Stimulated activated CD8-positive, alpha-beta memory T cell treated with anti-CD3 and anti-CD28 coated beads, Interleukin-7, amount 100 ng/mL, for 1 hour (primary cell): ENCODE results near the gene WNT1.

Source experiments
- DNase-seq, 2 donors: peaks; one replicate each; pipeline ENCODE4 v3.0.0-alpha.2; 2020; ENCODE audit warnings: low read depth in 2 of 2

WNT1 gene

GRCh38 chr12:49000346-49000745, 22.2 kb downstream of the WNT1 start:
- no peak for DNase-seq

DNA sequence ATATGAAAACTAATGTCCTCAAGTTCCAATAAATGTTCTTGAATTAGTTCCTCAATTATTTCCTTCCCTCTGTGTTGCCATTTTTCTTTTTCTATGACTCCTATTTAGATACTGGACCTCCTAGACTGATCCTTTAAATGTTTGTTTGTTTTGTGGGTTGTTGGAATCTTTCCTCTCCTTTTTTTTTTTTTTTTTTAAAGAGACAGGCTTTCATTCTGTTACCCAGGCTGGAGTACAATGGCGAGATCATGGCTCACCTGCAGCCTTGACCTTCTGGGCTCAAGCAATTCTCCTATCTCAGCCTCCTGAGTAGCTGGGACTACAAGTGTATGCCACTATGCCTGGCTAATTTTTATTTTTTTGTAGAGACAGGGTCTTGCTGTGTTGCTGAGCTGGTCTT, 30.8 kb downstream of the WNT1 start:
- no peak for DNase-seq

GRCh38 chr12:49010092-49010668, 32.1 kb downstream of the WNT1 start:
- no peak for DNase-seq

GRCh38 chr12:49012739-49013138, 34.6 kb downstream of the WNT1 start:
- no peak for DNase-seq

DNA sequence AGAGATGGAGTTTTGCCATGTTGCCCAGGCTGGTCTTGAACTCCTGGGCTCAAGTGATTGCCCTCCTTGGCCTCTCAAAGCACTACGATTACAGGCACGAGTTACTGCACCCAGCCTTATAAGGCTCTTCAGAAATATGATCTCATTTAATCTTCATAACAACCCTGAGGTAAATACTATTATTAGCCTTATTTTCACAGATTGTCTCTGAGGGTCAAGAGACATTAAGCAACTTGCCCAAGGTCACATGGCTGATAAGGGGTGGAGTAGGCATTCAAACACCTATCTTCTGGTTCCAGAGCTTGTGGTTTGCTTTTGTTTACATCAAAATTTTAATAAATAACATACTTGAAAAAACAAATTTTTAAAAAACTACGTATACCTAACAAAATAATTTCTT, 35.3 kb downstream of the WNT1 start:
- DNase-seq = no peak

DNA sequence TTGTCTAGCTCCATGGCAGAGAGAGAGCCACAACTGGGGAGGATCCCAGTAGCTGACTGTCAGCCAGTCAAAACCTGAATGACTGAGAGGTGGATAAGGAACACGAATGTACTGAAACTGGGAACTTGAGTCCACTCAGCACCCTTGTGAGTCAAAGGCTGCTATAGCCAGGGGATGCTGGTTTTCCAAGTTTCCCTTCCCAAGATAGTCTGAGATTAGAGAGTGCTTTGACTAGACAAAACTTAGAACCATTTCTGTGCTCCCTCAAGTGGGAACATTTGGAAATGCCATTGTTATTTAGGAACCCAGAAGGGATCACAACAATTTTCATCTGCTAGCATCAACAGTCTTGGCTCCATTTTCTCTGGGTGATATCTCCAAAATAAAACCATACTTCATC, 36.4 kb downstream of the WNT1 start:
- DNase-seq = no peak

DNA sequence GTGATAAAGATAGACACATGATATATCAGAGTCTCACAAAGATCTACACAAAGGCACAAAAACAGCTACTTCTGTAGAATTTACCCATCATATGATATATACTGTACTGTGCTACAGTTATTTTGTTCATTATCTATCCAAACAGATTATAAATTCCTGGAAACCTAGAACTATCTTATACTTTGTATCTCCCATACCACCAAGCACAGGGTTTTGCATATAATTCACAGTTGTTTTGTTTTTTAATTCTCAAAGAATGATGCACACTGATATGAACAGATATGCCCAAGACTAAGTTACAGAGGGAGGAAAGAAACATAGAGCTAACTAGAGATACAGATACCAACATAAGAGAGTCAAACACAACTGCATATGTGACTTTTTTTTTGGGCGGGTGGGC, 37.1 kb downstream of the WNT1 start:
- no peak for DNase-seq

DNA sequence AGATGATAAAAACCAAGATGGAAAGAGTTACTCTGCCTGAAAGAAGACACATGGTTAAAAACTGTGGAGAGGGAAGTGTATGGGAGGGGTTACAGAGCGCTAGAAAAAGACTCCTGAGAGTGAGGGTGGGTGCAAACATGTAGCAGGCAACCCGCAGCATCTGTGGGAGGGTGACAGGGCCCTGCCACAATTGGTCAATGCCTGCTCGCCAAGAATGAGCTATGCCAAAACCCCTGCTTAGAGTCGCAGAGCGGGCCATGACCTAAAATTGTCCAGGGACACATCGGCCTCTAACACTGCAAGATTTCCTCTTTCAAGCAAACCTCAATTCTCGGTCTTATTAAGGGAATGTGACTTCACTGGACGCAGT, 39.8 kb downstream of the WNT1 start:
- no peak for DNase-seq

GRCh38 chr12:49018261-49019119, 40.4 kb downstream of the WNT1 start, which contains the start of gene PRKAG1:
TSS of gene PRKAG1 (minus strand) at chr12:49018776. CDS start at chr12:49018740, 36 bp downstream.
- peak; percentile 90 to 95 for DNase-seq

DNA sequence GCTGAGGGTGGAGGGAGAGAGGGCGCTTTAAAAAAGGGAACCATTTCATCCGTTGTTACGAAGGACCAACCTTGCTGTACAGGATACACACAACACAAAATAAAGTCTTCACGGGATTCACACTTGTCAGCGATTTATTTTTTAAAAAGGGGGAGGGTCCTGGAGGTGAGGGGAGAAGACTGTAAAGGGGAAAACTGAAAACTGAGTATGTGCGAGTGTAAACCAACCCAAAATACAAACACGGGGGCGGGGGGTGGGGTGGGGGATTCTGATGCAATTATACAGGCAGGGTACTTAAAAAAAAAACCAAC, 41.0 kb downstream of the WNT1 start:
- DNase-seq = no peak

GRCh38 chr12:49019443-49020324, 41.6 kb downstream of the WNT1 start:
- no peak for DNase-seq

DNA sequence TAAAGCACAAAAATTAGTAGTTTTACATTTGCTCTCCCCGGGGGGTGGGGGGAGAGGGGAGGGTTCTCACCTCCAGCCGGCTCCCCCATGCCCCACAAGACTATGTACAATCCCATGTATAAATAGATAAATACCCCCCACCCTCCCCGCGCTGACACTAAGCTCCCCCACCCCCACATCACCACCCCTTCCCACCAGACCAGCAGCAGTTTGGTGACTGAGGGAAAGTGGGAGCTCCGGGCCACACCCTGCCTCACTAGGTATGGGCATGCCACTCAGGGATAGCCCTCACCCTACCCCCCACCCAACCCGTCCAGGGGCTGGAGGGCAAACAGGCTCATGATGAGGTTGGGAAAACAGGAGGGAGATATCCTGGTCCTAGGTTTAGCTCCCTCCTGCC, 42.3 kb downstream of the WNT1 start:
- no peak for DNase-seq

DNA sequence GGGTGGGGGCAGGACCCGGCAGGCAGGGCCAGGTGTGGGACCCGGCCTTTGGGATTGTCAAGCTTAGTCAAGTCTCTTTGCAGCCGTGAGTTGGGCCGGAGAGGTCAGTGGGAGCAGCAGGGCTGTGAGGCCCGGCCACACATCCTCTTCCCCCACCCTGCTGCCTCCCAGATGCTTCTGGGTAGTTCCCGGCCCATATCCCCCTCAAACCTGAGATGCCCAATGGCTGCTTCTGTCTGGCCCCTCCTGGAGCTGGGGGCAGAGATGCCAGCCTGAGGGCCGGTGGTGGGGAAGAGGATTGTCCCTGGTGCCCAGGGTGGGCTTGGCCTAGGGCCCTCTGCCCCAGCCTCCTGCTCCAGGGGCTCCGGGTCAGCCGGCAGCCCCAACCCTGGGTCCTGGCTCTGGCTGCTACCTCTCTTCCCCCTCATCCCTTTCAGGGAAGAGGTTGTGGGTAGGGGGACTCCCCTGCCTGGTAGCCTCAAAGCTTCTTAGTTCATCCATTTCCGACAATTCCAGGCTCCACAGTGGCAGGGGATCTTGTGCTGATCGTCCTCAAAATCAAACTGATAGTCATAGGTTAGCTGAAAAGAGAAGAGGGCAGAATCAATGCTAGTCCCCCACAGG, 43.3 kb downstream of the WNT1 start:
- DNase-seq = no peak

DNA sequence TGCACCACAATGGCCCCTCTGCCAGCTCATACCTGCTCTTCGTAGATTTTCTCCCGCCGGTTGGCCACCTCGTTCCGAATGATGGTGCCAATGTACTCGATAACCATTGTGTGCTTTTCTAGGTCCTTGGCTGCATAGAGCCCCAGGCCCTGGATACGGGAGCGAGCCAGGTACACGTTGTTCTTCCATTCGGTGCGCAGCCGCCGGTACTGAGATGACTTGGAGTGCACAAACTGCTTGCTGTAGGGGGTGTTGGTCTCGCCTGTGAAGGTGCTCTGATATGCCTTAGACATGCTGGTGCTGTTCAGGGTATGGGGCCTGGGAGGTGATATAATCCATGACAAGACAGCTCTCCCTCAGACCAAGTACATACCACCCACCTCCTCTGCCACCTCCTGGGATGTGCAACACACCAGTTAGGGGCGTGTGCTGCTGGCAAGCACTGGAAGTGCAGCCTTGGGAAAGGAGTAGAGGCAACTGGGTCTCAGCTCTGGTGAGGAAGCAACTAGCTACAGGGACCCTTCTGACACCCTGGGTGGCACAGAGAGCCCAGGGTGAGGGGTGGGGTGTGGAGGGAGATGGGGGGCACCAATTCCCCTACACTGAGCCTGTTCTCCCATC, 44.5 kb downstream of the WNT1 start:
- DNase-seq = no peak

DNA sequence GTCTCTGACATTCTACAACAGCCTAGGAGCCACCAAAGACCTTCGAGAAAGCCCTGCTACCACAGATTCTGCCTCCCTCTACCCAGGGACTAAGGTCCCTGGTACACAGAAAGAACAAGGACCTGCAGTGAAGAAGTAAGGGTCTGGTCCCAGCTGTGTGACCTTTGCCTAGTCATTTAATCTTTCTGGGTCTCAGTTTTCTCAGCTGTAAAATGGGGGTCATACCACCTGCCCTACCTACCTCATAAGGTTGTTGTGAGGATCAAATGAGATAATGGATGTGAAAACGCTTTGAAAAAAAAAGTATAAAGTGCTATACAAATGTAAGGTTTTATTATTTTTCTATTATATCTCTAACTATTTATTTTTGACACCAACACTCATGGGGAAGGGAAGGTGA, 45.7 kb downstream of the WNT1 start:
- no peak for DNase-seq

DNA sequence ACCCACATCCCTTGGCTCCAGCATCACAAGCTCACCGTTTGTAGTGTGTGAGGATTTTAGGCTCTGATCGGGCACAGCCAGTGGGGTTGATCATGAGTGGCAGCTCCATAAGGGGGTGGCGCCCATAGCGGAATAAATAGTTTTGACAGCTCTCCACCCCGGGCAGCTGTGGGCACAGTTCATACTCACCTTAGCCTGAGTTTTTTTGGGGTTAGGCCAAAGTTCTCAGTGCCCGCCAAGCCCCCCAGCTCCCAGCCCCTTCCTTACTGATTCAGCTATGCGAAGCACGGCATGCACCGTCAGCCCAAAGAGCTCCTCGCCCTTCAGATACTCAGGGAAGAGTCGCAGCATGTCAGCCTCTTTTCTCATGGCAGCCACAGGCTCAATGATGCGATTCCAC, 46.4 kb downstream of the WNT1 start:
- DNase-seq = no peak

DNA sequence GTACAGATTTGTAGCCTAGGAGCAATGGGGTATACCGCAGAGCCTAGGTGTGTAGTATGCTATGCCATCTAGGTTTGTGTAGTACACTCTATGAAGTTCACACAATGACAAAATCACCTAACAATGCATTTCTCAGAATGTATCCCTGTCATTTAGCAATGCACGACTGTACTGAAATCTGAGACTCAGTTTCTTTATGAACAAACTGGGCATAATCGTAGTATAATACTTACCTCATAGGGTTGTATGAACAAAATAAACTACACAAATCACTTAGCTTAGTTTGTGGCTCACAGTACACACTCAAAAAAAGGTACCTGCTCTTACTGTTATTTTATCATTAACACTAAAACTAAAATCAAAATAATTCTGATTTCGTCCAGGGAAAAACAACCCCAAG, 47.3 kb downstream of the WNT1 start:
- no peak for DNase-seq

GRCh38 chr12:49026101-49026500, 48.0 kb downstream of the WNT1 start:
- no peak for DNase-seq

DNA sequence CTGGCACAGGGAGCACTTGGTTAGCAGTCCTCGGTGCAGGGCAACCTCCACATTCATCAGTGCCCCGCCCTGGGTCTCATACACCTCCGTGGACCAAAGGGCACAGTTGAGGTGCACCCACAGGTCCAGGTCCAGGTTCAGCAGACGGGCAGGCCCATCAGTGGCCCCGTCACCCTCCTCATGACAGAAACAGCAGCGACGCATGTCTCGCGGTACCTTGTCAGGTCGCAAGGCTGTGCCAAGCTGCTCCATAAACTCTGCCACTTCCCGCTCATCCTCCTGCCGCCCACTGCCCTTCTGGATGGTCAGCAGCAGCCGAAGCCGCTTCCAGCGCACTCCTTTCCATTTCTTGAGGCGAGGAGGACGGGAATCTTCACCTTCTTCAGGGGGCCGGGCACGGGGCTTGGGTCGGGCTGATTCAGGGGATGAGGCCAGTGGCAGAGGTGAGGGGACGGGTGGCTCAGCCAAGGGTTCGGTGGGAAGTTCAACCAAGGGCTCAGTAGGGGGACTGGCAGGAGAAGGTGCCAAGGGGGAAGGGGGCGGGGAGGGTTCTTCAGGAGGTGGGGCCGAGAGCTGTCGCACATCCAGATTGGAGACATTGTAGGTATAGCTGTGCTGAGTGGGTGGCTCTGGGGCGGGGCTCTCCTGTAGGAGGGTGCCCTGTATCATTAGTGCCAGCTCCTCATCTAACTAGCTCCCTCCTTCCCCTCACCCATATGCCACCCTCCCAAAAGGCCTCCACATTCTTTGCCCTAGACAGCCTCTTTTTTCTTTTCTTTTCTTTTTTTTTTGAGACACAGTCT, 48.8 kb downstream of the WNT1 start:
- no peak for DNase-seq

GRCh38 chr12:49027846-49028555, 49.9 kb downstream of the WNT1 start:
- no peak for DNase-seq
